GM12873 (cell line): ENCODE results near the gene IER2.

Experiments used
- TF ChIP-seq, protein P1 (sequence below): IDR thresholded peaks from 2 replicates; pipeline ENCODE4 v1.5.1; 2012; ENCODE audit warnings: low read depth, mild to moderate bottlenecking, moderate library complexity, low read length, control low read depth; ENCODE audit not compliant: insufficient read depth; ENCODE audit errors: missing control alignments

Gene IER2

GRCh38 chr19:13138171-13138915 is 11.9 kb upstream of the IER2 start:
- TF ChIP-seq, protein P1, sequence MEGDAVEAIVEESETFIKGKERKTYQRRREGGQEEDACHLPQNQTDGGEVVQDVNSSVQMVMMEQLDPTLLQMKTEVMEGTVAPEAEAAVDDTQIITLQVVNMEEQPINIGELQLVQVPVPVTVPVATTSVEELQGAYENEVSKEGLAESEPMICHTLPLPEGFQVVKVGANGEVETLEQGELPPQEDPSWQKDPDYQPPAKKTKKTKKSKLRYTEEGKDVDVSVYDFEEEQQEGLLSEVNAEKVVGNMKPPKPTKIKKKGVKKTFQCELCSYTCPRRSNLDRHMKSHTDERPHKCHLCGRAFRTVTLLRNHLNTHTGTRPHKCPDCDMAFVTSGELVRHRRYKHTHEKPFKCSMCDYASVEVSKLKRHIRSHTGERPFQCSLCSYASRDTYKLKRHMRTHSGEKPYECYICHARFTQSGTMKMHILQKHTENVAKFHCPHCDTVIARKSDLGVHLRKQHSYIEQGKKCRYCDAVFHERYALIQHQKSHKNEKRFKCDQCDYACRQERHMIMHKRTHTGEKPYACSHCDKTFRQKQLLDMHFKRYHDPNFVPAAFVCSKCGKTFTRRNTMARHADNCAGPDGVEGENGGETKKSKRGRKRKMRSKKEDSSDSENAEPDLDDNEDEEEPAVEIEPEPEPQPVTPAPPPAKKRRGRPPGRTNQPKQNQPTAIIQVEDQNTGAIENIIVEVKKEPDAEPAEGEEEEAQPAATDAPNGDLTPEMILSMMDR: no peak

- TF ChIP-seq, protein P1: no peak
Measured at GRCh38 chr19:13138916-13139198, 11.4 kb upstream of the IER2 start.

- TF ChIP-seq, protein P1: no peak
Measured at GRCh38 chr19:13139633-13140311, 10.4 kb upstream of the IER2 start.

DNA sequence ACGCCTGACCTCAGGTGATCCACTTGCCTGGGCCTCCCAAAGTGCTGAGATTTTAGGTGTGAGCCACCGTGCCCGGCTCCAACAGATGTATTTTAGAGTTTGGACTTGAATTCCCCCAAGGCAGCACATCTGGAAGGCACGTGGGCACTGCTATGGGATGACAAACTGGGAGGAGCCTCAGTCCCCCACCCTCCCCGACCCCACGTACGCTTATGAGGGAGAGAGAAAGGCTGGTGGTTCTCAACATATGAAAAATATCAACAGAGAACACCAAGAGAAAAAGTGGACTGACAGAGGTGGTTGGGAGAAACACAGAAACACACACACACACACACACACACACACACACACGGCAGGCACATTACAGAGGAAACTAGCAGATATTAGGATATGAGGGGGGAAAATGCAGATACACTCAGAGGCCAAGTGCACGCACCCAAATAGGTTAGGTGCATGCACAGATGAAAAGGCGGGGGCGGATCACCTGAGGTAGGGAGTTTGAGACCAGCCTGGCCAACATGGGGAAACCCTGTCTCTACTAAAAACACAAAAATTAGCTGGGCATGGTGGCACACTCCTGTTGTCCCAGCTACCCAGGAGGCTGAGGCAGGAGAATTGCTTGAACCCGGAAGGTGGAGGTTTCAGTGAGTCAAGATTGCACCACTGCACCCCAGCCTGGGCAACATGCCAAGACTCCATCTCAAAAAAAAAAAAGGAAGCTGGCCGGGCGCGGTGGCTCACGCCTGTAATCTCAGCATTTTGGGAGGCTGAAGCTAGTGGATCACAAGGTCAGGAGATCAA is 3.2 kb upstream of the IER2 start:
- TF ChIP-seq, protein P1: no peak

GRCh38 chr19:13149628-13150186 is 504 bp upstream of the IER2 start:
- TF ChIP-seq, protein P1: no peak

- TF ChIP-seq, protein P1: no peak
Measured at GRCh38 chr19:13150931-13151604, 857 bp downstream of the IER2 start.
